NOMO-1 (cell line): ENCODE results near the gene GAPDH.
A peak's percentile ranks its signal among the peaks of the same experiment; 100 is the strongest.

Experiments used
- DNase-seq, 2 experiments: peaks; one replicate each; lab custom pipeline; 2025; ENCODE audit not compliant: unreplicated experiment in 2 of 2; lab: John Stamatoyannopoulos, UW

GAPDH gene

GRCh38 chr12:6528539-6529235, 5.6 kb upstream of the GAPDH start:
- DNase-seq = no peak

- no peak for DNase-seq
Measured at GRCh38 chr12:6529291-6529737, 5.0 kb upstream of the GAPDH start.

GRCh38 chr12:6530576-6531260, 3.6 kb upstream of the GAPDH start:
- no peak for DNase-seq

- DNase-seq = peak; percentile 72 to 85
Measured at GRCh38 chr12:6532051-6532926, 2.0 kb upstream of the GAPDH start.

- DNase-seq = peak; percentile 68
Measured at GRCh38 chr12:6532927-6533652, 1.2 kb upstream of the GAPDH start.

GRCh38 chr12:6533653-6533922, 729 bp upstream of the GAPDH start:
- DNase-seq = peak in 1 of 2 experiments; percentile 68

- DNase-seq = no peak
Measured at GRCh38 chr12:6534695-6534944, 303 bp downstream of the GAPDH start.

GRCh38 chr12:6534945-6535696, 804 bp downstream of the GAPDH start:
- peak; percentile 83 to 85 for DNase-seq

- peak in 1 of 2 experiments; percentile 16 for DNase-seq
Measured at GRCh38 chr12:6535697-6535946, 1.3 kb downstream of the GAPDH start.

- DNase-seq = no peak
Measured at GRCh38 chr12:6535960-6536847, 1.9 kb downstream of the GAPDH start.

- no peak for DNase-seq
Measured at GRCh38 chr12:6536894-6537579, 2.7 kb downstream of the GAPDH start.

GRCh38 chr12:6537580-6538419, 3.5 kb downstream of the GAPDH start:
- peak; percentile 56 to 71 for DNase-seq

GRCh38 chr12:6538420-6539313, 4.3 kb downstream of the GAPDH start:
- DNase-seq = no peak

- DNase-seq = no peak
Measured at GRCh38 chr12:6539314-6539682, 5.0 kb downstream of the GAPDH start.

- no peak for DNase-seq
Measured at GRCh38 chr12:6539707-6540134, 5.4 kb downstream of the GAPDH start.

- peak; percentile 22 to 46 for DNase-seq
Measured at GRCh38 chr12:6540181-6540877, 6.0 kb downstream of the GAPDH start.
